Activated T-cell treated with anti-CD3 and anti-CD28 coated beads, Interleukin-2, amount 50 U/mL, for 4 hours (primary cell): ENCODE results near the gene ZCCHC7. TPM values are rescaled to one million over a fixed set of nuclear protein-coding genes. Genes with fewer than 3 reads are reported as not detected.

Experiments used
- ATAC-seq, 2 donors: fragments of 200-7000 bp; cut with Tn5 transposase; one replicate each; pipeline ENCODE4 v1.10.0; 2021
- DNase-seq: peaks from one replicate; pipeline ENCODE4 v3.0.0-alpha.2; 2020
- H3K27me3 Mint-ChIP-seq: one replicate; pipeline ENCODE4 v1.8.0; 2021; ENCODE audit warnings: low read depth, mixed read lengths
- H3K36me3 Mint-ChIP-seq: one replicate; pipeline ENCODE4 v1.8.0; 2022; ENCODE audit warnings: mixed read lengths; ENCODE audit not compliant: insufficient read depth
- H3K4me1 Mint-ChIP-seq: one replicate; pipeline ENCODE4 v1.8.0; 2021; ENCODE audit warnings: low read depth, mixed read lengths
- H3K4me3 Mint-ChIP-seq: one replicate; pipeline ENCODE4 v1.8.0; 2021; ENCODE audit warnings: mild to moderate bottlenecking, moderate library complexity, mixed read lengths
- H3K9me3 Mint-ChIP-seq: one replicate; pipeline ENCODE4 v1.8.0; 2021; ENCODE audit warnings: mixed read lengths
- total RNA-seq, 3 donors: library from RNA; stranded (reverse); gene quantifications; one replicate each; pipeline ENCODE4 v1.2.1, GENCODE V29; 2021

ZCCHC7 gene
- total RNA-seq, 3 donors from 2014 or later = 23.6 to 25.6 (median 24.8) TPM

- Mint-ChIP-seq H3K4me1 (peaks cover 13% of the 10 kb centered on the region), H3K36me3 (no peaks in the 10 kb centered on the region), H3K27me3 (no peaks in the 10 kb centered on the region), H3K4me3 (no peak overlapping the region), H3K9me3 (no peaks in the 10 kb centered on the region)
- no peak for ATAC-seq
- DNase-seq = no peak
These were observed 249.3 kb downstream of the ZCCHC7 start for GRCh38 chr9:37369671-37370070.

- Mint-ChIP-seq H3K36me3 (no peaks in the 10 kb centered on the region), H3K4me1 (peaks cover 13% of the 10 kb centered on the region), H3K9me3 (no peaks in the 10 kb centered on the region), H3K27me3 (no peaks in the 10 kb centered on the region), H3K4me3 (no peak overlapping the region)
- no peak for ATAC-seq
- no peak for DNase-seq
These were observed 249.9 kb downstream of the ZCCHC7 start for GRCh38 chr9:37370282-37370681.

- Mint-ChIP-seq H3K27me3 (peaks cover 1% of the 10 kb centered on the region), H3K4me1 (peaks cover 13% of the 10 kb centered on the region), H3K36me3 (no peaks in the 10 kb centered on the region), H3K4me3 (no peak overlapping the region), H3K9me3 (no peaks in the 10 kb centered on the region)
- DNase-seq (no peak), ATAC-seq (peak; percentile 25 to 40)
These were observed 250.7 kb downstream of the ZCCHC7 start for GRCh38 chr9:37370968-37371563.

- ATAC-seq = peak; percentile 39 to 53
- DNase-seq = no peak
- Mint-ChIP-seq H3K9me3 (no peaks in the 10 kb centered on the region), H3K4me3 (no peak overlapping the region), H3K36me3 (no peaks in the 10 kb centered on the region), H3K27me3 (peaks cover 8% of the 10 kb centered on the region), H3K4me1 (peaks cover 16% of the 10 kb centered on the region)
These were observed 251.4 kb downstream of the ZCCHC7 start for GRCh38 chr9:37371565-37372464.

GRCh38 chr9:37372839-37373238 is 252.5 kb downstream of the ZCCHC7 start:
- H3K4me3 Mint-ChIP-seq = no peak overlapping the region
- no peak for ATAC-seq
- DNase-seq = no peak
- H3K27me3 Mint-ChIP-seq = peaks cover 11% of the 10 kb centered on the region
- H3K9me3 Mint-ChIP-seq = no peaks in the 10 kb centered on the region
- peaks cover 16% of the 10 kb centered on the region for H3K4me1 Mint-ChIP-seq
- no peaks in the 10 kb centered on the region for H3K36me3 Mint-ChIP-seq

- DNase-seq (no peak), ATAC-seq (no peak)
- H3K9me3 Mint-ChIP-seq = no peaks in the 10 kb centered on the region
- H3K36me3 Mint-ChIP-seq = no peaks in the 10 kb centered on the region
- H3K27me3 Mint-ChIP-seq = peaks cover 11% of the 10 kb centered on the region
- no peak overlapping the region for H3K4me3 Mint-ChIP-seq
- peaks cover 16% of the 10 kb centered on the region for H3K4me1 Mint-ChIP-seq
These were observed 253.2 kb downstream of the ZCCHC7 start for GRCh38 chr9:37373621-37374020.

GRCh38 chr9:37374892-37375291 is 254.5 kb downstream of the ZCCHC7 start:
- H3K4me1 Mint-ChIP-seq = peaks cover 13% of the 10 kb centered on the region
- ATAC-seq (no peak), DNase-seq (no peak)
- no peak overlapping the region for H3K4me3 Mint-ChIP-seq
- H3K9me3 Mint-ChIP-seq = no peaks in the 10 kb centered on the region
- H3K36me3 Mint-ChIP-seq = no peaks in the 10 kb centered on the region
- peaks cover 16% of the 10 kb centered on the region for H3K27me3 Mint-ChIP-seq

- H3K27me3 Mint-ChIP-seq = peaks cover 16% of the 10 kb centered on the region
- H3K9me3 Mint-ChIP-seq = no peaks in the 10 kb centered on the region
- DNase-seq = no peak
- H3K4me3 Mint-ChIP-seq = no peak overlapping the region
- peak in 1 of 2 donors; percentile 56 for ATAC-seq
- H3K4me1 Mint-ChIP-seq = peaks cover 3% of the 10 kb centered on the region
- peaks cover 2% of the 10 kb centered on the region for H3K36me3 Mint-ChIP-seq
These were observed 257.6 kb downstream of the ZCCHC7 start for GRCh38 chr9:37377688-37378612.

- H3K36me3 Mint-ChIP-seq = peaks cover 2% of the 10 kb centered on the region
- DNase-seq (no peak), ATAC-seq (no peak)
- H3K27me3 Mint-ChIP-seq = peaks cover 16% of the 10 kb centered on the region
- H3K4me3 Mint-ChIP-seq = no peak overlapping the region
- no peaks in the 10 kb centered on the region for H3K9me3 Mint-ChIP-seq
- peaks cover 3% of the 10 kb centered on the region for H3K4me1 Mint-ChIP-seq
These were observed 258.2 kb downstream of the ZCCHC7 start for GRCh38 chr9:37378613-37379004.

GRCh38 chr9:37379835-37380234 is 259.5 kb downstream of the ZCCHC7 start:
- no peak for ATAC-seq
- DNase-seq = no peak
- Mint-ChIP-seq H3K36me3 (peaks cover 2% of the 10 kb centered on the region), H3K4me1 (peaks cover 3% of the 10 kb centered on the region), H3K9me3 (no peaks in the 10 kb centered on the region), H3K4me3 (no peak overlapping the region), H3K27me3 (peaks cover 16% of the 10 kb centered on the region)

- no peaks in the 10 kb centered on the region for H3K9me3 Mint-ChIP-seq
These were observed 260.2 kb downstream of the ZCCHC7 start for GRCh38 chr9:37380570-37380969.

GRCh38 chr9:37381094-37381741 is 260.8 kb downstream of the ZCCHC7 start:
- H3K36me3 Mint-ChIP-seq = peaks cover 2% of the 10 kb centered on the region
- H3K9me3 Mint-ChIP-seq = no peaks in the 10 kb centered on the region
- ATAC-seq (no peak), DNase-seq (no peak)
- H3K4me1 Mint-ChIP-seq = peaks cover 3% of the 10 kb centered on the region
- peaks cover 14% of the 10 kb centered on the region for H3K27me3 Mint-ChIP-seq
- no peak overlapping the region for H3K4me3 Mint-ChIP-seq

More at GRCh38 chr9:37380570-37380969, 260.2 kb downstream of the ZCCHC7 start:
- Mint-ChIP-seq H3K27me3 (peaks cover 16% of the 10 kb centered on the region), H3K4me3 (no peak overlapping the region), H3K4me1 (peaks cover 3% of the 10 kb centered on the region), H3K36me3 (peaks cover 2% of the 10 kb centered on the region)
- no peak for ATAC-seq
- DNase-seq = no peak

- H3K4me1 Mint-ChIP-seq = no peaks in the 10 kb centered on the region
- DNase-seq (no peak), ATAC-seq (no peak)
- no peaks in the 10 kb centered on the region for H3K9me3 Mint-ChIP-seq
- peaks cover 6% of the 10 kb centered on the region for H3K27me3 Mint-ChIP-seq
- peaks cover 2% of the 10 kb centered on the region for H3K36me3 Mint-ChIP-seq
- no peak overlapping the region for H3K4me3 Mint-ChIP-seq
These were observed 262.0 kb downstream of the ZCCHC7 start for GRCh38 chr9:37382161-37382981.
